WTC11 (cell line): ENCODE results near the gene MAML3. TPM values are rescaled to one million over a fixed set of nuclear protein-coding genes. Genes with fewer than 3 reads are reported as not detected.

Experiments used
- ATAC-seq: fragments of 200-7000 bp; cut with Tn5 transposase; 2 replicates; pipeline ENCODE4 v1.10.0; 2021; ENCODE audit warnings: mild to moderate bottlenecking, moderate library complexity
- CTCF ChIA-PET: fragments of 300-600 bp; sonication (Branson Sonifier 250); formaldehyde crosslinking; loops from one replicate; lab custom pipeline; 2021; ENCODE audit warnings: antibody characterized with exemption; lab: Charles Lee
- POLR2A ChIA-PET: fragments of 350-600 bp; sonication (Branson Sonifier 250); formaldehyde crosslinking; loops from one replicate; lab custom pipeline; 2021; ENCODE audit warnings: antibody characterized with exemption; lab: Charles Lee
- DNase-seq: peaks from one replicate; pipeline ENCODE4 v3.0.0; 2021; ENCODE audit warnings: low spot score
- H3K27ac Mint-ChIP-seq: 2 replicates; pipeline ENCODE4 v1.8.0; 2021; ENCODE audit warnings: mixed read lengths
- H3K27me3 Mint-ChIP-seq: 2 replicates; pipeline ENCODE4 v1.8.0; 2021; ENCODE audit warnings: low read depth, mild to moderate bottlenecking, moderate library complexity, mixed read lengths
- H3K36me3 Mint-ChIP-seq: 2 replicates; pipeline ENCODE4 v1.8.0; 2021; ENCODE audit warnings: mixed read lengths
- H3K4me1 Mint-ChIP-seq: 2 replicates; pipeline ENCODE4 v1.8.0; 2022; ENCODE audit warnings: mixed read lengths
- H3K4me3 Mint-ChIP-seq: 2 replicates; pipeline ENCODE4 v1.8.0; 2021; ENCODE audit warnings: mild to moderate bottlenecking, moderate library complexity, mixed read lengths
- H3K9me3 Mint-ChIP-seq: 2 replicates; pipeline ENCODE4 v1.8.0; 2021; ENCODE audit warnings: mixed read lengths
- ATF6 ChIP-seq: sonication (generic); formaldehyde crosslinking; IDR thresholded peaks from 2 replicates; pipeline ENCODE4 v1.8.1; 2023; ENCODE audit warnings: mild to moderate bottlenecking, missing genetic modification reagents
- CBFB ChIP-seq: sonication (generic); formaldehyde crosslinking; IDR thresholded peaks from 2 replicates; pipeline ENCODE4 v1.8.1; 2022; ENCODE audit warnings: mild to moderate bottlenecking, low read depth, missing genetic modification reagents
- E2F1 ChIP-seq: sonication (generic); formaldehyde crosslinking; IDR thresholded peaks from 2 replicates; pipeline ENCODE4 v1.8.0; 2022; ENCODE audit warnings: mild to moderate bottlenecking, missing genetic modification reagents
- GTF2I ChIP-seq: fragments of 250-450 bp; sonication (Bioruptor Pico); conservative IDR thresholded peaks from 2 replicates; pipeline ENCODE4 v1.4.0; 2021; ENCODE audit warnings: mild to moderate bottlenecking
- IRF1 ChIP-seq: sonication (generic); formaldehyde crosslinking; IDR thresholded peaks from 2 replicates; pipeline ENCODE4 v1.8.0; 2023; ENCODE audit warnings: missing genetic modification reagents
- KAT7 ChIP-seq: sonication (generic); formaldehyde crosslinking; IDR thresholded peaks from 2 replicates; pipeline ENCODE4 v1.8.1; 2023; ENCODE audit warnings: missing genetic modification reagents, mild to moderate bottlenecking, borderline replicate concordance
- MYBL2 ChIP-seq: sonication (generic); formaldehyde crosslinking; IDR thresholded peaks from 2 replicates; pipeline ENCODE4 v1.8.1; 2023; ENCODE audit warnings: mild to moderate bottlenecking, moderate library complexity, missing genetic modification reagents
- NFATC4 ChIP-seq: fragments of 250-450 bp; sonication (Bioruptor Pico); IDR thresholded peaks from 2 replicates; pipeline ENCODE4 v1.9.0; 2021; ENCODE audit warnings: mild to moderate bottlenecking
- OVOL2 ChIP-seq: fragments of 250-450 bp; sonication (Bioruptor Pico); IDR thresholded peaks from 2 replicates; pipeline ENCODE4 v1.9.0; 2021; ENCODE audit warnings: mild to moderate bottlenecking, borderline replicate concordance
- PRDM15 ChIP-seq: sonication (generic); formaldehyde crosslinking; IDR thresholded peaks from 2 replicates; pipeline ENCODE4 v1.8.0; 2022; ENCODE audit warnings: missing genetic modification reagents
- SOX15 ChIP-seq: fragments of 250-450 bp; sonication (Bioruptor Pico); IDR thresholded peaks from 2 replicates; pipeline ENCODE4 v1.9.0; 2021; ENCODE audit warnings: mild to moderate bottlenecking
- USF2 ChIP-seq: sonication (generic); formaldehyde crosslinking; IDR thresholded peaks from 2 replicates; pipeline ENCODE4 v1.8.1; 2023; ENCODE audit warnings: mild to moderate bottlenecking, missing genetic modification reagents, moderate library complexity
- ZMAT4 ChIP-seq: fragments of 250-450 bp; sonication (Bioruptor Pico); IDR thresholded peaks from 2 replicates; pipeline ENCODE4 v1.9.0; 2021; ENCODE audit warnings: mild to moderate bottlenecking
- ZNF138 ChIP-seq: sonication (generic); formaldehyde crosslinking; conservative IDR thresholded peaks from 2 replicates; pipeline ENCODE4 v1.8.1; 2022; ENCODE audit warnings: mild to moderate bottlenecking, moderate library complexity, missing genetic modification reagents
- ZNF263 ChIP-seq: sonication (generic); formaldehyde crosslinking; IDR thresholded peaks from 2 replicates; pipeline ENCODE4 v1.8.1; 2022; ENCODE audit warnings: low read depth, mild to moderate bottlenecking, moderate library complexity, missing genetic modification reagents
- ZNF281 ChIP-seq: sonication (generic); formaldehyde crosslinking; IDR thresholded peaks from 2 replicates; pipeline ENCODE4 v1.8.0; 2023; ENCODE audit warnings: mild to moderate bottlenecking, missing genetic modification reagents
- total RNA-seq: library from RNA; stranded (reverse); gene quantifications from 3 replicates; pipeline ENCODE4 v1.2.3, GENCODE V29; 2021

MAML3 gene
- total RNA-seq, 1 experiment from 2014 or later = 7.4 TPM

GRCh38 chr4:140014284-140014683 is 139.7 kb downstream of the MAML3 start:
- Mint-ChIP-seq H3K27ac (no peak overlapping the region), H3K4me1 (peaks cover 13% of the 10 kb centered on the region), H3K4me3 (no peak overlapping the region), H3K27me3 (no peaks in the 10 kb centered on the region), H3K36me3 (peaks cover 11% of the 10 kb centered on the region), H3K9me3 (peaks cover 15% of the 10 kb centered on the region)
- ChIA-PET POLR2A (no interaction called here), CTCF (interaction anchor here (2.2 to 3.1 kb wide), 2 partner anchors 316 to 345 kb away, joined by 10 to 28 read pairs; no protein-coding TSS in a partner anchor)
- ATAC-seq (no peak), DNase-seq (no peak)
- TF ChIP-seq MYBL2 (CRISPR knock-in tag) (no peak), SOX15 (no peak), ZNF263 (CRISPR knock-in tag) (no peak), IRF1 (CRISPR knock-in tag) (no peak), ZNF138 (CRISPR knock-in tag) (no peak), PRDM15 (CRISPR knock-in tag) (no peak), E2F1 (CRISPR knock-in tag) (no peak), NFATC4 (CRISPR knock-in tag) (no peak), KAT7 (no peak), GTF2I (CRISPR knock-in tag) (no peak)

GRCh38 chr4:140012688-140013486 is 141.1 kb downstream of the MAML3 start:
- peaks cover 15% of the 10 kb centered on the region for H3K9me3 Mint-ChIP-seq
- no peak overlapping the region for H3K4me3 Mint-ChIP-seq
- POLR2A ChIA-PET = interaction anchor here (1.0 kb wide), 1 partner anchor 239 kb away, joined by 3 read pairs; no protein-coding TSS in a partner anchor
- peaks cover 11% of the 10 kb centered on the region for H3K36me3 Mint-ChIP-seq
- peak overlapping the region; percentile 28 for H3K27ac Mint-ChIP-seq
- DNase-seq (peak; percentile 60), ATAC-seq (peak; percentile 99)
- CTCF ChIA-PET = interaction anchor here (0.5 to 3.1 kb wide), 38 partner anchors 8 to 990 kb away, joined by 3 to 46 read pairs (median 4); partner anchors contain the start of genes MAML3, MGST2 and SCOC
- H3K4me1 Mint-ChIP-seq = peaks cover 13% of the 10 kb centered on the region
- TF ChIP-seq OVOL2 (CRISPR knock-in tag) = no peak
- no peaks in the 10 kb centered on the region for H3K27me3 Mint-ChIP-seq

GRCh38 chr4:140005699-140006098 is 148.3 kb downstream of the MAML3 start:
- Mint-ChIP-seq H3K9me3 (no peaks in the 10 kb centered on the region), H3K4me1 (peaks cover 41% of the 10 kb centered on the region), H3K27me3 (no peaks in the 10 kb centered on the region; the same call in 1 of the 2 replicates), H3K27ac (no peak overlapping the region), H3K4me3 (no peak overlapping the region), H3K36me3 (no peaks in the 10 kb centered on the region)
- POLR2A ChIA-PET = no interaction called here
- CTCF ChIA-PET = interaction anchor here (2.3 kb wide), 1 partner anchor 354 kb away, joined by 13 read pairs; no protein-coding TSS in a partner anchor
- TF ChIP-seq CBFB (CRISPR knock-in tag) (no peak), ZNF281 (CRISPR knock-in tag) (no peak), ATF6 (CRISPR knock-in tag) (no peak), ZNF263 (CRISPR knock-in tag) (no peak), ZNF138 (CRISPR knock-in tag) (no peak), ZMAT4 (CRISPR knock-in tag) (no peak), USF2 (CRISPR knock-in tag) (no peak)
- DNase-seq = no peak
- ATAC-seq = no peak
